NCI-H2029 (cell line): ENCODE data around the gene UBFD1.
A peak's percentile ranks its signal among the peaks of the same experiment; 100 is the strongest.
"Not testable (repeated sequence)": the region's sequence is repeated elsewhere in the genome, so short reads cannot be mapped to it uniquely, and the experiment has no call there.

ENCODE experiments used
- DNase-seq: peaks from one replicate; lab custom pipeline; 2025; lab: John Stamatoyannopoulos, UW

Gene UBFD1, protein sequence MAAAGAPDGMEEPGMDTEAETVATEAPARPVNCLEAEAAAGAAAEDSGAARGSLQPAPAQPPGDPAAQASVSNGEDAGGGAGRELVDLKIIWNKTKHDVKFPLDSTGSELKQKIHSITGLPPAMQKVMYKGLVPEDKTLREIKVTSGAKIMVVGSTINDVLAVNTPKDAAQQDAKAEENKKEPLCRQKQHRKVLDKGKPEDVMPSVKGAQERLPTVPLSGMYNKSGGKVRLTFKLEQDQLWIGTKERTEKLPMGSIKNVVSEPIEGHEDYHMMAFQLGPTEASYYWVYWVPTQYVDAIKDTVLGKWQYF

DNA sequence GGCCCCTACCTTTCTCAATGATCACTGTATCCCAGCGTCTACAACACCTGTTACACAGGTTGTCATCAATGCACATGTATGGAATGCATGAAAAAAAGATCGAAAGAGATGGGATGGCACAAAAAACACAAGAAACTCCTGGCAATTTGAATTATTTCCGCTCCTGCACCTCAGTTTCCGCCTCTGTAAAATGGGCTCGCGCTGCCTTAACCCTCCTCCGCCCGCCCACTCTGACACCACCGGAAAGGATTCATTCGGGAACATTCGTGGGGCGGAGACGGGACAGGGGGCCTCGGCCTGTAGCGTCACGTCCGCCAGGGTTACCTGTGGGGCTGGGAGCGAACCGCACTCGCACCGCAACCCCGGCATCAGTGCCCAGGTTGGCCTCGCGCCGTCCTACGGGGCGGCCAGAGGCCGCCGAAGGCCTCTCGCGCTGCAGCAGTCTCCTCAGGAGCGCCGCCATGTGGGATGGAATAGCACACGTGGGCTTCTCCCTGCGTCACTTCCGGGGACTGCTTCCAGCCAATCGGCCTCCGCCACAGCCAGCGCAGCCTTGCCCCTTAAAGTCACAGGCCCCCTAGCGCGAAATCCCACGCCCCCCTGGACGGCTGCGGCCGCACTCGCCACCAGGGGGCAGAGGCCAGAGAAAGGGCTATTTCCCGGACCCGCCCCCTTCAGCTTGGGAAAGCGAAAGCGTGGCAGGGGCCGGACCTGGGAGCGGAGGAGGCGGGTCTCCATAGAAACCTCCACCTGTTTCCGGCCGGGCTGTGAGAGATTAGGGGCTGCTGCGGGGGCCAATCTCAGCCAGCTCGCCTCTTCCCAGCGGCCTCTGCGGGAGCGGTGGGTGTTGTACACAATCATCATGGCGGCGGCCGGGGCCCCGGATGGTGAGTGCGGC is at the start of gene UBFD1, which contains the start of gene EARS2:
Gene UBFD1, plus strand, starts transcription at position 847 of the 898 bp plus-strand sequence. Its CDS starts 16 bp downstream, at position 863.
Gene EARS2, minus strand, starts transcription at position 470 of the 898 bp plus-strand sequence. Its CDS starts 7 bp downstream, at position 463.
- DNase-seq: peak; percentile 97

DNA sequence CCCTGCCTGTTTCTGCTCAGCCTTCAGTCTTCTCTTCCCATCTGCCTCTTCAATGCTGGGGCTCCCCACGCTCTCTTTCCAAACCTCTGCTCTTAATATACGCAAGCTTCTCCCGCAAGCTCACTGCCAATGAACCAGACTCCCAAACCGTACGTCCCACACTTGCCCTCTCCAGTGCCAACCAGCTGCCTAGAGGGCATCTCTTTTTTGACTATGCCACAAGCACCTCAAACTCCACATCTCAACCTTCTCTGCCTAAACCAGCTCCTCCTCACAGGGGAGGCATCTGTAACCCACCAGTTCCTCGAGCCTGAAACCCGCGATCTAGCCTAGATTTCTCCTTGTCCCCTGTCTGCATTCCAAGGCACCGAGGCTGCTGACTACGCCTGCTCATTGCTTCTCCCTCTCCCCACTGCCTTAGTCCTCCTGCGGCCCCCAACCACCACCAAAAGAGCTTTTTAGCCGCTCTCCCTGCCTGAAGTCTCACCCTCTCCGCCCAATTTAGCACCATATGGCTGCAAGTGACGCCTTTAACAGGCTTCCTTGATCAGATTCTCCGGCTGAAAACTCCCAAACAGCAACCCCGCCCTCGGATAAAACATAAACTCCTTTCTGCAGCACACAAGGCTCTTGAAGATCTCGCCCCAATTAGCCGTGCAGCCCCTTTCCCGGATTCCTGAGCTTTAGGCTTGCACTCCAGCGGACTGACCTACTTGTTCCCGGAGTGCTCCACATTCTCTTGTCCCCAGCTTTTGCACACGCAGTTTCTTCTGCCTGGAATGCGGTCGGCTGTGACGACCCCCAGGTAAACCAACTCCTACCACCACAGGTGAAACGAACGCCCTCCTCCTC is 48.7 kb upstream of the UBFD1 start:
- DNase-seq: no peak

DNA sequence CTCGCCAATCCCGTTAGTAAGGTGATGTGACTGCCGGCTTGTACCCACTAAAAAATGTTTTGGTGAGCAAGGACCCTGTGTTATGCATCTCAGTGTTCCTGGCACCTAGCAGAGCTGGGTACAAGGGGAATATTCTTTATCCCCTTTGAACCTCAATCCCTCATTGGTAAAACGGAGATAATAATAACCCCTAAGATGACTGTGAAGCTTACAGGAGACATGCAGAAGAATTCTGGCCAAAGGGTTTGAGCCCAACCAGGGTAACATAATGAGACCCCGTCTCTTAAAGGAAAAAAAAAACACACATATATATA is 48.1 kb upstream of the UBFD1 start:
- DNase-seq: no peak

DNA sequence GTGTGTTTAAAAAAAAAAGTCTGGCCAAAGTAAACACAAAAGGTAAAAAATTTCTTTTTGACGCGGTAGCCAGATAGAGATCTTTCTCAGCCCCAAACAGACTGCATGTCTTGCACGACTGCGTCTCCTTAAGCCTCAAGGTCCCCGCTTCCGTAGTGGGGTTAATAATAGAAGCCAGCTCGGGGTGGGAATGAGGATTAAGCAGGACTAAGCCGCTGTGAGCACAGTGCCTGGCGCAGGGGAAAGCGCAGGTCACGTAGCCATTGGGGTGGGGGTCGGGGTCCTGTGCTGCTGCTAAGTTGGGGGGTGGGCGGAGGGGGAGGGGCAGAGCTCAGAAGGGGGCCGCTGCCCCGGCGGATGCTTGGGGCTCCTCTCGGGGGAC is 47.8 kb upstream of the UBFD1 start:
- no peak for DNase-seq

DNA sequence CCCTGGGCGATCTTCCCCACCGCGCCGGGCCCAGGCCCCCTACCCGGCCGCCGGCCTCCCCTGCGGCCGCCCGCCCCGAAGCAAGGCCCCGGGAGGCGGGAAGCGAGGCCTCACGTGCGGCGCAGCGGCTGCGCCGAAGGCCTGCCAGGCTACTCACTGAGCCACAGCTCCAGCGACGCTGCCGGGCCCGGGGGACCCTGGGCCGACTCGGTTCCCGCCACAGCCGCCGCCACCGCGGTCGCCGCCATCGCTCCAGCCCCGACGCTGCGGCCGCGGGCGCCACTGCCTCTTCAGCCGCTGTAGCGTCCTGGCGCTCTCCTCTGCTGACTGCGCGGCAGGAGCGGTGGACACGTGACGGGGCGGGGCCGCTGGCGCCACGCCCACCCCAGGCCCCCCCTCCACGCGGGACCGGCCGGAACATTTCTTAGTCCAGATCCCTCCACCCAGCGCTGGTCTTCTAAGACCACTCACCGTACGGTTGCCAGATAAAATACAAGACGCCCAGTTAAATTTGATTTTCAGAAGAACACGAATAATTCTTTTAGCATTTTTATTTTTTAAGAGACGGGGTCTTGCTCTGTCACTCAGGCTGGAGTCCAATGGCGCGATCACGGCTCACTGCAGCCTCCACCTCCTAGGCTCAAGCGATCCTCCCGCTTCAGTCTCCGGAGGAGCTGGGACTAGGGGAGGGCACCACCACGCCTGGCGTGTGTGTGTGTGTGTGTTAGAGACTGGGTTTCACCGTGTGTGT is 47.2 kb upstream of the UBFD1 start, which contains the start of gene GGA2:
Gene GGA2, minus strand, starts transcription at position 331 of the 751 bp plus-strand sequence. Its CDS starts 83 bp downstream, at position 248.
- DNase-seq: peak; percentile 50

DNA sequence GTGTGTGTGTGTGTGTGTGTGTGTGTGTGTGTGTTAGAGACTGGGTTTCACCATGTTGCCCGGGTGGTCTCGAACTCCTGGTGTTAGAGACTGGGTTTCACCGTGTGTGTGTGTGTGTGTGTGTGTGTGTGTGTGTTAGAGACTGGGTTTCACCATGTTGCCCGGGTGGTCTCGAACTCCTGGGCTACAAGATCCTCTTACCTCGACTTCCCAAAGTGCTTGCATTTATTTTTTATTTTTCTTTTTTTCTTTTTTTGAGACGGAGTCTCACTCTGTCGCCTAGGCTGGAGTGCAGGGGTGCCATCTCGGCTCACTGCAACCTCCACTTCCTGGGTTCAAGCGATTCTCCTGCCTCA is 46.6 kb upstream of the UBFD1 start:
- not testable (repeated sequence) for DNase-seq

DNA sequence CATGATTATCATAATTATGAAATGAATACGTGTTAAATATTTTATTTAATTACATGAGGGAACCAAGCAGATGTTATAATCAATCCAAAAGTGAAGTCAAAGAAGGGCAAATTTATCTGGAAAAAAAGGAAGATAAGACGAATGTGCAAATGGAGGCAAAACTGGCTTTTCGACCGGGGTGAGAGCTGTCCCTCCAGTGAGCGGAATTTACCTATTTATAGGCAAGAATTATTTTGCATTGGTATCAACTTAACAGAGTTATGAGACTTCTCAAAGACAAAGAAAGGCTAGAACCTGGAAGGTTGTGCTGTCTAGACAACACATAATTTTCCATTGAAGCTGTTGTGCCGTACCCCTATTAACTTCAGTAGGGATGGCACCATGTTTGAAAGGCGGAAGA is 45.8 kb upstream of the UBFD1 start:
- DNase-seq: no peak

DNA sequence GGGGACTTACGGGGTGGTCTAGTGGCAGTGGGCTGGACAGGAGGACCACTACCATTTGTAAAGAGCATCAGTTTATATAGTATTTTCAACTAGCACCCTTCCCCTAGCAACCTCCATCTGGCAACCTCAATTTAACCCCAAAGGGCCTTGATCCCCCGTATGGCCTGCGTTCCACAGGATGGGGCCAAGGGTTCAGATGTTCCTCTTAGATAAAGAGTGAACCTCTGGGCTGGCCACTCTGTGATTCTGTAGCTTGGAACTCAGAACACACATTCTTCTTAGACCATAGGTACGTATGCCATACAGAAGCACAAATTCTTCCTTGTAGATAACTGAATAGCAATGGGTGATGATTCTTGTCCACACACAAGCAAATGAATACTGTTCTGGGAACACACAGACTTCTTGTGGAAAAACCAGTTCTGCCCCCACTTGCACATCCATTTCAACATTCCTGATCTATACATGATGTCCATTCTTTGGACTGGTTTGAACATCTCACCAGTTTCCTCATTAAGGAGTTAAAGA is 45.3 kb upstream of the UBFD1 start:
- no peak for DNase-seq

DNA sequence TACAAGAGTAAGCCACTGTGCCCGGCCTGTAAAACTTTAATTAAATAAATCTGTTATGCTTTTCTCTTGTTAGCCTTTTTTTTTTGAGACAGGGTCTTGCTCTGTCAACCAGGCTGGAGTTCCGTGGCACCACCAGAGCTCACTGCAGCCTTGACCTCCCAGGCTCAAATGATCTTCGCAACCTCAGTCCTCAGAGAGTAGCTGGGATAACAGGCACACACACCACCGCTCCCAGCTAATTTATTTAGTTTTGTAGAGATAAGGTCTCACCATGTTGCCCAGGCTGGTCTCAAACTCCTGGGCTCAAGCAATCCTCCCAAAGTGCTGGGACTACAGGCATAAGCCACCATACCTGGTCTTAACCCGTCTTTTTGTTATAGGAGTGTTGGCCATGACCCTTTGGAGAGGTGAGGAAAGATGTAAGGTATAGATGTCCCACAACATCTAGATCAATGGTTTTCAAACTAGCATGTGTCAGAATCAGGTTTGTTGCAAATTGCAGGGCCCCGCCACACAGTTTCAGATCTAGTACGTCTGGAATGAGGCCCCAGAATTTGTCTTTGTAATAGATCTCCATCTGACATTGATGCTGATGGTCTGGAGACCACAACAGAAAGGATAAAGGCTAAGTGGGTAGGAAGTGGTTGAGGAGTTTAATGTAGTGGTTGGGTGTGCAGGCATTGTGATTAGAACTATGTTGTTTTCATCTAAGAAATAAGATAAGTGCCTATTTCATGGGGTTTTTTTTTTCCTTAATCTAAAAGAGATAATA is 43.0 kb upstream of the UBFD1 start:
- DNase-seq: no peak

DNA sequence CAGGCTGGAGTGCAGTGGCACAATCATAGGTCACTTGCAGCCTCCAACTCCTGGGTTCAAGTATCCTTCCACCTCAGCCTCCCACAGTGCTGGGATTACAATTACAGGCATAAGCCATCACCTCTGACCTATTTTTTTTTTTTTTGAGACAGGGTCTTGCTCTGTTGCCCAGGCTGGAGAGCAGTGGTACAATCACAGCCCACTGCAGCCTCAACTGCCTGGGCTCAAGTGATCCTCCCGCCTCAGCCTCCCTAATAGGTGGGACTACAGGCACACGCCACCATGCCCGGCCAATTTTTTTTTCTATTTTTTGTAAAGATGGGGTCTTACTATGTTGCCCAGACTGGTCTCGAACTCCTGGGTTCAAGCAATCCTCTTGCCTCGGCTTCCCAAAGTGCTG is 41.6 kb upstream of the UBFD1 start:
- DNase-seq: no peak

DNA sequence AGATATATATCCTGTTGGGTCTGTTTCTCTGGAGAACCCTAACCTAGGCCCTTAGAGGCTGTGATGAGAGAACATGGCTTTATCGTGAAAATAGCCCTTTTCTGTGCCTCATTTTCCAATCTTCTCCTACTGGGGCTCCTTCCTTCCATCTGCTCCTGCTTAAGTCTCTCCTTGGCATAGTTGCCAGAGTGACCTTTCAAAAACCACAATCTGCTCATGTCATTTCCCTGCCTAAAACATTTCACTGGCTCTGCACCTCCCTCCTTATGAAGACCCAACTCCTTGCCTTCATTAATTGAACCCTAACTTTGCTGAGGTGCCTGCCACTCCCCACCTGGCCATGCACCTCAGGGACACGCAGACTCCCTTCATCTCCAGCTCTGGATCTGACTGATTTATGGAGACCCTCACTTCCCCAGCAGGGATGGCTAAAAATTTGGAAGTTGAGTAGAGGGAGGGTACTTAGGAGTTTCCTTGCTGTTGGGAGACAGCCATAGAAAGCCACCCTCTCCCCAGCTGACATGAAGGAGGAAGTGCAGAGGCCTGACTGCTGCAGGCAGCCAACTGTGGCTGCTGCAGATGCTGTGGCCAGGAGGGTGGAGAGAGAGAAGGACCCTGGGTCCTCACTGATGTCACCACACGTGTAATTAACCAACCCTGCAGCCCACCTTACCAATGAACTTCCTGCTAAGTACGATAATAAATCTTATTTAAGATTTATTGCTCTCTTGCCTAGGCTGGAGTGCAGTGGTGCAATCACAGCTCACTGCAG is 41.0 kb upstream of the UBFD1 start:
- no peak for DNase-seq

DNA sequence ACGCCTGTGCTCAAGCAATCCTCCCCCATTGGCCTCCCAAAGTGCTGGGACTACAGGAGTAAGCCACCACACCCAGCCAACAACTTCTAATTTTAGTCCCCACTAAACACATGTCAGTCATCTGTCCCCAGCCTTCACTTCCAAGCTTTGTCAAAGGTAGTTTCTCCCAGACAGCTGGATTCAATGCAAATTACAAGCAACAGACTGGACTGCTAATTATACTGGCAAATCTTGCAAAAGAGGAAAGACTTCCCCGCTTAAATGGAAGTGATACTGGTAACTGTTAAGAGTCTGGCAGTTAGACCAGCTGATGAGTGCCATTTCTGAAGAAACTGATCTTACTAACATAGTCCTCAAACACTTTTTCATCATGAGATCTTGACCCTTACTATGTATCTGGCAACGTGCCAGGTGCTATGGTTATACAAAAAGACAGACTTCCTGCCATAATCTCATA is 39.1 kb upstream of the UBFD1 start:
- no peak for DNase-seq

DNA sequence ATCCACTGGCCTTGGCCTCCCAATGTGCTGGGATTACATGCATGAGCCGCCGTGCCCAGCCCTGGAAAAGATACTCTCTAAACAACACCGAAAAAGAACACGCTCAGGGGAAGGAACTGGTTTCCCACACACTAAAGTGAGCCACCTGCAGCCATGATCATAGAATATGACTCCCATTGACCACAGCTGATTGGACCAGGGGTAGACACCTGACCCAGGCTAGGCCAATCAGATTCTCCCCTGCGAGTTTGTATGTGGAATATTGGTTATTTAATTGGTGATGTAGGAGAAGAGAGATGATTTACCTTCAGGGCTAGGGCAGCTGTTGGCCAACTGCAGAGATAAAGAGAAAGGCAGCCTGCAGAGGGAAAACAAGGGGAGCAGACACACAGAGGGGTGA is 38.2 kb upstream of the UBFD1 start:
- DNase-seq: no peak

DNA sequence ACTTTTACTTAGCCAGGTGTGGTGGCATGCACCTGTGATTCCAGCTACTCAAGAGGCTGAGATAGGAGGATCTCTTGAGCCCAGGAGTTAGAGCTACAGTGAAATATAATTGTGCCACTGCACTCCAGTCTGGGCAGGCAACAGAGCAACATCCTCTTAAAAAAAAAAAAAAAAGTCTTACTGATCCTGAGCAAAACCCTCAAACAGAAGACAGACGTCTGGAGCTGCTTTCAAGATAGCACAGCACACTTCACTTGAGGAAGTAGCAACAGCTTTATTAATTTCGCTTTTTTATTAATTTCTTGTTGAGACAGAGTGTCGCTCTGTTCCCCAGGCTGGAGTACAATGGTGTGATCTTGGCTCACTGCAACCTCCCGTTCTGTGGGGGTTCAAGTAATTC is 37.0 kb upstream of the UBFD1 start:
- DNase-seq: no peak

DNA sequence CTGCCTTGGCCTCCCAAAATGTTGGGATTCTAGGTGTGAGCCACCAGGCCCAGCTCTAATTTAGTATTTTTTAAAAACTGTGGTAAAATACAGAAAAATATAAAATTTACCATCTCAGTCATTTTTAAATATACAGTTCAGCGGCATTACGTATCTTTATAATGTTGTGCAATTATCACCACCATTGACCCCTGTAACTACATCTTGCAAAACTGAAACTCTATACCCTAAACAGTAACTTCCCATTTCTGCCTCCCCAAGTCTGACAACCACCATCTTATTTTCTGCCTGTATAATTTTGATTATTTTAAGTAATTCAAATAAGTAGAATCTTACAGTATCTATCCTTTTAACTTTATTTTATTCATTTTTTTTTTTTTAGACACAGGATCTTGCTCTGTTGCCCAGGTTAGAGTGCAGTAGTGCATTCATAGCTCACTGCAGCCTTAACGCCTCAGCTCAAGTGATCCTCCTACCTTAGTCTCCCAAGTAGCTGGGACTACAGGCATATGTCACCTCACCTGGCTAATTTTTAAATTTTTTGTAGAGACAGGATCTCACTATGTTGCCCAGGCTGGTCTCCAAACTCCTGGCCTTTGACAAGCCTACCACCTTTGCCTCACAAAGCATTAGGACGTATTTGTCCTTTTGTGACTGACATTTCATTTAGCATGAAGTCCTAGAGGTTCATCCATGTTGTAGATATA is 36.3 kb upstream of the UBFD1 start:
- no peak for DNase-seq

DNA sequence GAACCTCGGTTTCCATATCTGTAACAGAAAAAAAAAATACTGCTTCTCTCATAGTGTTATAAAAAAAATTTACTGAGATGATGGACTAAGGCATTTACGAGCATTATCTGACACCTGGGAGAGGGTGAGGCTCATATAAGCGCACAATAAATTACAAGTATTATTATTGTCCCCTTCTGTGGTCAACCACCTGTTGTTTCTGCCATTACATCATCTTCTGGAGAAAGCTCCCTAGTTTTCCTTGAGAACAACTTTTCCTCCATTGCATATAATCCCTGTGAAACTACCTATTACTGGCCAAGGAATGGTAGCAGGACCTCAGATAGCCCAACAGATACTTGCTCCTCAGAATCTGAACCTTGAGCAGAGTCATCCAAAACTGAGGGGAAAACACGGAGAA is 35.6 kb upstream of the UBFD1 start:
- no peak for DNase-seq

DNA sequence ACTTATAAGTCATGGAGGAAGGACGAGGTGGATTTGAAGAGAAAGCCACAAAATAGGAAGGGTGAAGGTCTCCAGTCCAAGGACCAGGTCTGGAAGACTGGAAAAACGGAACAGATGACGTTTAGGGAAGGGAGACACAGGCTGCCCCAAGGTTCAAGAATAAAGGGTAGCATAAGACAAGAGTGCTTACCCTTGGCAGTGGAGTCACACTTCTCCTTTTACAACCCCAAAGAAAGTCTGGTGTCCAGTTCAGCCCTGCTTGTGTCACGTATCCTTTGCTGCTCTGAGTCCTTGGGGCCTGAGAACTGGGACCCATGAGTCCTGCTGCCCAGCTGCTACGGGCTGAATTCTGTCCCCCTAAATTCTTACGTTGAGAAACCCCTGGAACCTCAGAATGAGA is 34.2 kb upstream of the UBFD1 start:
- DNase-seq: no peak

DNA sequence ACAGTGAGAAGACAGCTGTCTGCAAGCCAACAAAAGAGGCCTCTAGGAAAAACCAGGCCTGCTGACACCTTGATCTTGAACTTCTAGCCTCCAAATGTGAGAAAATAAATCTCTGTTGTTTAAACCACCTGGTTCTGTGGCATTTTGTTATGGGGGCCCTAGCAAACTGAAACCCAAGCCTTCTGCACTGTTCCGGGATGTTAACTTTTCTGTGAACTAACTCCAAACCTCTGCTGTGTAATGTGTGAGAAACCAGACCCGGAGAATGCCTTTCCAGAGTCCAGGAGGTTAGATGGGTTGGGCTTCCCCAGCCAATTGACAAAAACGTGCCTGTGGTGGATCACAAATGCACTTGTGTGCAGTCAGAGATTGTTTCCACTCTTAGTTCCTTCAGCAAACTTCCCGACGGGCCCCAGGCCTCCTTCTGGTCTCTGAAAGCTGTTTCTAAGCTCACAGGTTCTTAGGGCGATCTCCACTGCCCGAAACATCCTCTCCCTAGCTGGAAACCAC is 33.6 kb upstream of the UBFD1 start:
- DNase-seq: no peak

DNA sequence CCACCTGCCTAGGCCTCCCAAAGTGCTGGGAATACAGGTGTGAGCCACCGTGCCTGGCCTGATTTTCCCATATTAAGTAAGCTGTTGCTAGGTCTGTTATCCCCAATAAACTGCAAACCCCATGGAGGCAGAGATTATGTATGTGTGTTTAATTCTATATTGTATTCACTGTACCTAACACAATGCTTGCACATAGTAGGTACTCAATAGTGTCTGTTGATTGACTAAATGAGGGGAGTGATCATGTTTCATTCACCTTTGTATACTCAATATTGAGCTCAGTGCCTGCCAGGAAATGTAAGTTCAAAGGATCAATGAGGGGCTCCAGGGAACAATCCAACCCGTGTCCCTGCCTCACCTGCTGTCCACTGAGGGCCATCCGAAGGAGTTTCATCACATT is 32.6 kb upstream of the UBFD1 start:
- no peak for DNase-seq
